WTC11 (cell line): ENCODE results near the gene TEX13D. TPM values are rescaled to one million over a fixed set of nuclear protein-coding genes. Genes with fewer than 3 reads are reported as not detected.

Experiments used
- ATAC-seq: fragments of 200-7000 bp; cut with Tn5 transposase; 2 replicates; pipeline ENCODE4 v1.10.0; 2021; ENCODE audit warnings: mild to moderate bottlenecking, moderate library complexity
- CTCF ChIA-PET: fragments of 300-600 bp; sonication (Branson Sonifier 250); formaldehyde crosslinking; loops from one replicate; lab custom pipeline; 2021; ENCODE audit warnings: antibody characterized with exemption; lab: Charles Lee
- POLR2A ChIA-PET: fragments of 350-600 bp; sonication (Branson Sonifier 250); formaldehyde crosslinking; loops from one replicate; lab custom pipeline; 2021; ENCODE audit warnings: antibody characterized with exemption; lab: Charles Lee
- DNase-seq: peaks from one replicate; pipeline ENCODE4 v3.0.0; 2021; ENCODE audit warnings: low spot score
- H3K27ac Mint-ChIP-seq: 2 replicates; pipeline ENCODE4 v1.8.0; 2021; ENCODE audit warnings: mixed read lengths
- H3K27me3 Mint-ChIP-seq: 2 replicates; pipeline ENCODE4 v1.8.0; 2021; ENCODE audit warnings: low read depth, mild to moderate bottlenecking, moderate library complexity, mixed read lengths
- H3K36me3 Mint-ChIP-seq: 2 replicates; pipeline ENCODE4 v1.8.0; 2021; ENCODE audit warnings: mixed read lengths
- H3K4me1 Mint-ChIP-seq: 2 replicates; pipeline ENCODE4 v1.8.0; 2022; ENCODE audit warnings: mixed read lengths
- H3K4me3 Mint-ChIP-seq: 2 replicates; pipeline ENCODE4 v1.8.0; 2021; ENCODE audit warnings: mild to moderate bottlenecking, moderate library complexity, mixed read lengths
- H3K9me3 Mint-ChIP-seq: 2 replicates; pipeline ENCODE4 v1.8.0; 2021; ENCODE audit warnings: mixed read lengths
- ELF4 ChIP-seq: sonication (generic); formaldehyde crosslinking; IDR thresholded peaks from 2 replicates; pipeline ENCODE4 v1.8.1; 2022; ENCODE audit warnings: low read depth, mild to moderate bottlenecking, moderate library complexity, missing genetic modification reagents
- HMGA2 ChIP-seq: fragments of 250-450 bp; sonication (Bioruptor Pico); IDR thresholded peaks from 2 replicates; pipeline ENCODE4 v1.4.0; 2021; ENCODE audit warnings: mild to moderate bottlenecking, moderate library complexity
- OVOL2 ChIP-seq: fragments of 250-450 bp; sonication (Bioruptor Pico); IDR thresholded peaks from 2 replicates; pipeline ENCODE4 v1.9.0; 2021; ENCODE audit warnings: mild to moderate bottlenecking, borderline replicate concordance
- SOX15 ChIP-seq: fragments of 250-450 bp; sonication (Bioruptor Pico); IDR thresholded peaks from 2 replicates; pipeline ENCODE4 v1.9.0; 2021; ENCODE audit warnings: mild to moderate bottlenecking
- TP53 ChIP-seq: sonication (generic); formaldehyde crosslinking; IDR thresholded peaks from 2 replicates; pipeline ENCODE4 v1.8.1; 2023; ENCODE audit warnings: mild to moderate bottlenecking, missing genetic modification reagents
- ZNF138 ChIP-seq: sonication (generic); formaldehyde crosslinking; conservative IDR thresholded peaks from 2 replicates; pipeline ENCODE4 v1.8.1; 2022; ENCODE audit warnings: mild to moderate bottlenecking, moderate library complexity, missing genetic modification reagents
- total RNA-seq: library from RNA; stranded (reverse); gene quantifications from 3 replicates; pipeline ENCODE4 v1.2.3, GENCODE V29; 2021
- TF ChIP-seq, protein P1 (sequence below): sonication (generic); formaldehyde crosslinking; conservative IDR thresholded peaks from 2 replicates; pipeline ENCODE4 v1.8.1; 2023; ENCODE audit warnings: mild to moderate bottlenecking, low read depth, missing genetic modification reagents, moderate library complexity
- TF ChIP-seq, protein P2 (sequence below): sonication (generic); formaldehyde crosslinking; IDR thresholded peaks from 2 replicates; pipeline ENCODE4 v1.8.0; 2023; ENCODE audit warnings: missing genetic modification reagents
- TF ChIP-seq, protein P3 (sequence below): fragments of 250-450 bp; sonication (Bioruptor Pico); IDR thresholded peaks from 2 replicates; pipeline ENCODE4 v1.9.0; 2021; ENCODE audit warnings: mild to moderate bottlenecking
- TF ChIP-seq, protein P4 (sequence below): fragments of 200-600 bp; IDR thresholded peaks from 2 replicates; pipeline ENCODE4 v1.8.0; 2022; ENCODE audit warnings: antibody characterized with exemption
- TF ChIP-seq, protein P5 (sequence below): sonication (generic); formaldehyde crosslinking; IDR thresholded peaks from 2 replicates; pipeline ENCODE4 v1.8.1; 2023; ENCODE audit warnings: mild to moderate bottlenecking, missing genetic modification reagents
- TF ChIP-seq, protein P6 (sequence below): sonication (generic); formaldehyde crosslinking; IDR thresholded peaks from 2 replicates; pipeline ENCODE4 v1.8.0; 2022; ENCODE audit warnings: mild to moderate bottlenecking, missing genetic modification reagents
- TF ChIP-seq, protein P7 (sequence below): sonication (generic); formaldehyde crosslinking; IDR thresholded peaks from 2 replicates; pipeline ENCODE4 v1.8.1; 2022; ENCODE audit warnings: mild to moderate bottlenecking, missing genetic modification reagents, moderate library complexity, borderline replicate concordance
- TF ChIP-seq, protein P8 (sequence below): sonication (generic); formaldehyde crosslinking; IDR thresholded peaks from 2 replicates; pipeline ENCODE4 v1.8.1; 2023; ENCODE audit warnings: mild to moderate bottlenecking, missing genetic modification reagents, moderate library complexity
- TF ChIP-seq, protein P9 (sequence below): sonication (generic); formaldehyde crosslinking; IDR thresholded peaks from 2 replicates; pipeline ENCODE4 v1.8.1; 2023; ENCODE audit warnings: mild to moderate bottlenecking, missing genetic modification reagents, moderate library complexity
- TF ChIP-seq, protein P10 (sequence below): sonication (generic); formaldehyde crosslinking; IDR thresholded peaks from 2 replicates; pipeline ENCODE4 v1.8.1; 2022; ENCODE audit warnings: missing genetic modification reagents, borderline replicate concordance

Gene TEX13D
- total RNA-seq, 1 experiment from 2014 or later: not detected

DNA sequence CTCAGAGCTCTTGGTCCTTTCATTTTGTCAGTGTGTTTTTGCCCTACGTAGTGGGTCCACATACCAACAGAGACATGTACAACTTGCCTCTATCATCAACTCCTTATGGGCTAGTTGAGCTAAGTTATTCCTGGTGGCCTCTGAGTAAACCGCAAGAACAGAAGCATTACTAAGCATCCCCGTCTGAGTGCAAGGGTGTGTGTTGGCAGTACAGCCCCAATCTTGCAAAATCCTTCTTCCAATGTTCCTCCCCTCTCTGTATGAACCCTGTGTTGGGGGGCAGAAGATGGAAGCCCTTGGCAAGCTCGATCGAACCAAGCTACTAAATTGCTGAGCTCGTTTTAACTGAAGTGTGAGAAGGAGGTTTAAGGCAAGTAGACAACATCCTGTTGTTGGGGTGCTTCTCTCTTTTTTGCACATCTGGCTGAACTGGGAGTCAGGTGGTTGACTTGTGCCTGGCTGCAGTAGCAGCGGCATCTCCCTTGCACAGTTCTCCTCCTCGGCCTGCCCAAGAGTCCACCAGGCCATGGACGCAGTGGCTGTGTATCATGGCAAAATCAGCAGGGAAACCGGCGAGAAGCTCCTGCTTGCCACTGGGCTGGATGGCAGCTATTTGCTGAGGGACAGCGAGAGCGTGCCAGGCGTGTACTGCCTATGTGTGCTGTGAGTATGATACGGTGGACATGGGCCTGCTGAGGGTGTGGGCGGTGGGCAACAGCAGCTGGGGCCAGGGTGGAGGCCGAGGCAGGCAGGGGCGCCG, 13.8 kb downstream of the TEX13D start, which contains the start of gene SH2D1A:
Gene SH2D1A, plus strand, starts transcription at position 447 of the 760 bp plus-strand sequence. Its CDS starts 80 bp downstream, at position 527.
- ChIA-PET POLR2A (no interaction called here), CTCF (interaction anchor here (0.9 kb wide), 1 partner anchor 14 kb away, joined by 4 read pairs; the partner anchor contains the start of gene TEX13D)
- DNase-seq (no peak), ATAC-seq (no peak)
- Mint-ChIP-seq H3K4me1 (peaks cover 3% of the 10 kb centered on the region; the same call in 1 of the 2 replicates), H3K4me3 (no peak within 1 kb of the TSS), H3K36me3 (no peaks in the 10 kb centered on the region), H3K27me3 (no peaks in the 10 kb centered on the region), H3K27ac (no peak within 1 kb of the TSS), H3K9me3 (no peaks in the 10 kb centered on the region)
- TF ChIP-seq HMGA2 (CRISPR knock-in tag) (no peak), ELF4 (CRISPR knock-in tag) (no peak), OVOL2 (no peak), SOX15 (CRISPR knock-in tag) (no peak), TP53 (CRISPR knock-in tag) (no peak), ZNF138 (CRISPR knock-in tag) (no peak)
- TF ChIP-seq, protein P1, sequence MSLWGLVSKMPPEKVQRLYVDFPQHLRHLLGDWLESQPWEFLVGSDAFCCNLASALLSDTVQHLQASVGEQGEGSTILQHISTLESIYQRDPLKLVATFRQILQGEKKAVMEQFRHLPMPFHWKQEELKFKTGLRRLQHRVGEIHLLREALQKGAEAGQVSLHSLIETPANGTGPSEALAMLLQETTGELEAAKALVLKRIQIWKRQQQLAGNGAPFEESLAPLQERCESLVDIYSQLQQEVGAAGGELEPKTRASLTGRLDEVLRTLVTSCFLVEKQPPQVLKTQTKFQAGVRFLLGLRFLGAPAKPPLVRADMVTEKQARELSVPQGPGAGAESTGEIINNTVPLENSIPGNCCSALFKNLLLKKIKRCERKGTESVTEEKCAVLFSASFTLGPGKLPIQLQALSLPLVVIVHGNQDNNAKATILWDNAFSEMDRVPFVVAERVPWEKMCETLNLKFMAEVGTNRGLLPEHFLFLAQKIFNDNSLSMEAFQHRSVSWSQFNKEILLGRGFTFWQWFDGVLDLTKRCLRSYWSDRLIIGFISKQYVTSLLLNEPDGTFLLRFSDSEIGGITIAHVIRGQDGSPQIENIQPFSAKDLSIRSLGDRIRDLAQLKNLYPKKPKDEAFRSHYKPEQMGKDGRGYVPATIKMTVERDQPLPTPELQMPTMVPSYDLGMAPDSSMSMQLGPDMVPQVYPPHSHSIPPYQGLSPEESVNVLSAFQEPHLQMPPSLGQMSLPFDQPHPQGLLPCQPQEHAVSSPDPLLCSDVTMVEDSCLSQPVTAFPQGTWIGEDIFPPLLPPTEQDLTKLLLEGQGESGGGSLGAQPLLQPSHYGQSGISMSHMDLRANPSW (CRISPR knock-in tag): no peak
- TF ChIP-seq, protein P2, sequence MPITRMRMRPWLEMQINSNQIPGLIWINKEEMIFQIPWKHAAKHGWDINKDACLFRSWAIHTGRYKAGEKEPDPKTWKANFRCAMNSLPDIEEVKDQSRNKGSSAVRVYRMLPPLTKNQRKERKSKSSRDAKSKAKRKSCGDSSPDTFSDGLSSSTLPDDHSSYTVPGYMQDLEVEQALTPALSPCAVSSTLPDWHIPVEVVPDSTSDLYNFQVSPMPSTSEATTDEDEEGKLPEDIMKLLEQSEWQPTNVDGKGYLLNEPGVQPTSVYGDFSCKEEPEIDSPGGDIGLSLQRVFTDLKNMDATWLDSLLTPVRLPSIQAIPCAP: no peak
- TF ChIP-seq, protein P3, sequence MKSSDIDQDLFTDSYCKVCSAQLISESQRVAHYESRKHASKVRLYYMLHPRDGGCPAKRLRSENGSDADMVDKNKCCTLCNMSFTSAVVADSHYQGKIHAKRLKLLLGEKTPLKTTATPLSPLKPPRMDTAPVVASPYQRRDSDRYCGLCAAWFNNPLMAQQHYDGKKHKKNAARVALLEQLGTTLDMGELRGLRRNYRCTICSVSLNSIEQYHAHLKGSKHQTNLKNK (CRISPR knock-in tag): no peak
- TF ChIP-seq, protein P4, sequence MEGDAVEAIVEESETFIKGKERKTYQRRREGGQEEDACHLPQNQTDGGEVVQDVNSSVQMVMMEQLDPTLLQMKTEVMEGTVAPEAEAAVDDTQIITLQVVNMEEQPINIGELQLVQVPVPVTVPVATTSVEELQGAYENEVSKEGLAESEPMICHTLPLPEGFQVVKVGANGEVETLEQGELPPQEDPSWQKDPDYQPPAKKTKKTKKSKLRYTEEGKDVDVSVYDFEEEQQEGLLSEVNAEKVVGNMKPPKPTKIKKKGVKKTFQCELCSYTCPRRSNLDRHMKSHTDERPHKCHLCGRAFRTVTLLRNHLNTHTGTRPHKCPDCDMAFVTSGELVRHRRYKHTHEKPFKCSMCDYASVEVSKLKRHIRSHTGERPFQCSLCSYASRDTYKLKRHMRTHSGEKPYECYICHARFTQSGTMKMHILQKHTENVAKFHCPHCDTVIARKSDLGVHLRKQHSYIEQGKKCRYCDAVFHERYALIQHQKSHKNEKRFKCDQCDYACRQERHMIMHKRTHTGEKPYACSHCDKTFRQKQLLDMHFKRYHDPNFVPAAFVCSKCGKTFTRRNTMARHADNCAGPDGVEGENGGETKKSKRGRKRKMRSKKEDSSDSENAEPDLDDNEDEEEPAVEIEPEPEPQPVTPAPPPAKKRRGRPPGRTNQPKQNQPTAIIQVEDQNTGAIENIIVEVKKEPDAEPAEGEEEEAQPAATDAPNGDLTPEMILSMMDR: no peak
- TF ChIP-seq, protein P5, sequence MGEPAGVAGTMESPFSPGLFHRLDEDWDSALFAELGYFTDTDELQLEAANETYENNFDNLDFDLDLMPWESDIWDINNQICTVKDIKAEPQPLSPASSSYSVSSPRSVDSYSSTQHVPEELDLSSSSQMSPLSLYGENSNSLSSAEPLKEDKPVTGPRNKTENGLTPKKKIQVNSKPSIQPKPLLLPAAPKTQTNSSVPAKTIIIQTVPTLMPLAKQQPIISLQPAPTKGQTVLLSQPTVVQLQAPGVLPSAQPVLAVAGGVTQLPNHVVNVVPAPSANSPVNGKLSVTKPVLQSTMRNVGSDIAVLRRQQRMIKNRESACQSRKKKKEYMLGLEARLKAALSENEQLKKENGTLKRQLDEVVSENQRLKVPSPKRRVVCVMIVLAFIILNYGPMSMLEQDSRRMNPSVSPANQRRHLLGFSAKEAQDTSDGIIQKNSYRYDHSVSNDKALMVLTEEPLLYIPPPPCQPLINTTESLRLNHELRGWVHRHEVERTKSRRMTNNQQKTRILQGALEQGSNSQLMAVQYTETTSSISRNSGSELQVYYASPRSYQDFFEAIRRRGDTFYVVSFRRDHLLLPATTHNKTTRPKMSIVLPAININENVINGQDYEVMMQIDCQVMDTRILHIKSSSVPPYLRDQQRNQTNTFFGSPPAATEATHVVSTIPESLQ (CRISPR knock-in tag): no peak
- TF ChIP-seq, protein P6, sequence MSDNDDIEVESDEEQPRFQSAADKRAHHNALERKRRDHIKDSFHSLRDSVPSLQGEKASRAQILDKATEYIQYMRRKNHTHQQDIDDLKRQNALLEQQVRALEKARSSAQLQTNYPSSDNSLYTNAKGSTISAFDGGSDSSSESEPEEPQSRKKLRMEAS (CRISPR knock-in tag): no peak
- TF ChIP-seq, protein P7, sequence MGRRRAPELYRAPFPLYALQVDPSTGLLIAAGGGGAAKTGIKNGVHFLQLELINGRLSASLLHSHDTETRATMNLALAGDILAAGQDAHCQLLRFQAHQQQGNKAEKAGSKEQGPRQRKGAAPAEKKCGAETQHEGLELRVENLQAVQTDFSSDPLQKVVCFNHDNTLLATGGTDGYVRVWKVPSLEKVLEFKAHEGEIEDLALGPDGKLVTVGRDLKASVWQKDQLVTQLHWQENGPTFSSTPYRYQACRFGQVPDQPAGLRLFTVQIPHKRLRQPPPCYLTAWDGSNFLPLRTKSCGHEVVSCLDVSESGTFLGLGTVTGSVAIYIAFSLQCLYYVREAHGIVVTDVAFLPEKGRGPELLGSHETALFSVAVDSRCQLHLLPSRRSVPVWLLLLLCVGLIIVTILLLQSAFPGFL (CRISPR knock-in tag): no peak
- TF ChIP-seq, protein P8, sequence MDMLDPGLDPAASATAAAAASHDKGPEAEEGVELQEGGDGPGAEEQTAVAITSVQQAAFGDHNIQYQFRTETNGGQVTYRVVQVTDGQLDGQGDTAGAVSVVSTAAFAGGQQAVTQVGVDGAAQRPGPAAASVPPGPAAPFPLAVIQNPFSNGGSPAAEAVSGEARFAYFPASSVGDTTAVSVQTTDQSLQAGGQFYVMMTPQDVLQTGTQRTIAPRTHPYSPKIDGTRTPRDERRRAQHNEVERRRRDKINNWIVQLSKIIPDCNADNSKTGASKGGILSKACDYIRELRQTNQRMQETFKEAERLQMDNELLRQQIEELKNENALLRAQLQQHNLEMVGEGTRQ (CRISPR knock-in tag): no peak
- TF ChIP-seq, protein P9, sequence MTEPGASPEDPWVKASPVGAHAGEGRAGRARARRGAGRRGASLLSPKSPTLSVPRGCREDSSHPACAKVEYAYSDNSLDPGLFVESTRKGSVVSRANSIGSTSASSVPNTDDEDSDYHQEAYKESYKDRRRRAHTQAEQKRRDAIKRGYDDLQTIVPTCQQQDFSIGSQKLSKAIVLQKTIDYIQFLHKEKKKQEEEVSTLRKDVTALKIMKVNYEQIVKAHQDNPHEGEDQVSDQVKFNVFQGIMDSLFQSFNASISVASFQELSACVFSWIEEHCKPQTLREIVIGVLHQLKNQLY (CRISPR knock-in tag): no peak
- TF ChIP-seq, protein P10, sequence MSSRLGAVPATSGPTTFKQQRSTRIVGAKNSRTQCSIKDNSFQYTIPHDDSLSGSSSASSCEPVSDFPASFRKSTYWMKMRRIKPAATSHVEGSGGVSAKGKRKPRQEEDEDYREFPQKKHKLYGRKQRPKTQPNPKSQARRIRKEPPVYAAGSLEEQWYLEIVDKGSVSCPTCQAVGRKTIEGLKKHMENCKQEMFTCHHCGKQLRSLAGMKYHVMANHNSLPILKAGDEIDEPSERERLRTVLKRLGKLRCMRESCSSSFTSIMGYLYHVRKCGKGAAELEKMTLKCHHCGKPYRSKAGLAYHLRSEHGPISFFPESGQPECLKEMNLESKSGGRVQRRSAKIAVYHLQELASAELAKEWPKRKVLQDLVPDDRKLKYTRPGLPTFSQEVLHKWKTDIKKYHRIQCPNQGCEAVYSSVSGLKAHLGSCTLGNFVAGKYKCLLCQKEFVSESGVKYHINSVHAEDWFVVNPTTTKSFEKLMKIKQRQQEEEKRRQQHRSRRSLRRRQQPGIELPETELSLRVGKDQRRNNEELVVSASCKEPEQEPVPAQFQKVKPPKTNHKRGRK (CRISPR knock-in tag): no peak
